ENCODE measurements around the gene CYP27A1.

CYP27A1 gene

DNA sequence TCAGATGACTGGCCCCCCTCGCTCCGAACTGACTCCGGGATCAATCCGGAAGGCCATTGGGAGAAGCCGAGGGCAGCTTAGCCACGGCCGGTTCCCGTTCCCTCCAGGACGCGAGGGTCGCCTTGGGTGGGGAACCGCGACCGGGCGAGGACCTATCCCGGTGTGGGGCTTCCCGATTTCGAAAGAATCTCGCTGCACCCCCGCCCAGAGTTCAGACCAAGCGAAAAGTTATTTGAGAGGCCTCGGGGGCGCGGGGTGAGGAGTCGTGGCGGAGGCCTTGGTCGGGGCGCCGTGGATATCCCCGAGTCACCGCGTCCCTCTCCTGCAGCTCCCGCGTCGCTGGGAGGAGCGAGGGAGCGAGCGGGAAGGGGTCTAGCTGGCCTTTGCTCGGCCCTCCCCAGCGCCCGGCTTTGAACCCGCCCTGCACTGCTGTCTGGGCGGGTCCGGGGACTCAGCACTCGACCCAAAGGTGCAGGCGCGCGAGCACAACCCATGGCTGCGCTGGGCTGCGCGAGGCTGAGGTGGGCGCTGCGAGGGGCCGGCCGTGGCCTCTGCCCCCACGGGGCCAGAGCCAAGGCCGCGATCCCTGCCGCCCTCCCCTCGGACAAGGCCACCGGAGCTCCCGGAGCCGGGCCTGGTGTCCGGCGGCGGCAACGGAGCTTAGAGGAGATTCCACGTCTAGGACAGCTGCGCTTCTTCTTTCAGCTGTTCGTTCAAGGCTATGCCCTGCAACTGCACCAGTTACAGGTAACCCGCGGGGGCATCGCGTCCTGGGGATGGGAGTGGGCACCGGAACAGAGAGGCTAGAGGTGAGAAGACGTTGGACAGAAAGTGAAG, at the start of gene CYP27A1:
Gene CYP27A1 (plus strand): TSS at position 457 of the 837 bp plus-strand sequence. CDS start 36 bp downstream, at position 493.
- no peak for TF ChIP-seq ZNF274 (IDR thresholded peaks at IDR 0.05; ENCODE audit: low read depth, low read length)
- H3K4me3 ChIP-seq (ENCODE audit: low read length) = peak within 1 kb of the TSS; percentile 13; the same call in 1 of the 2 replicates

DNA sequence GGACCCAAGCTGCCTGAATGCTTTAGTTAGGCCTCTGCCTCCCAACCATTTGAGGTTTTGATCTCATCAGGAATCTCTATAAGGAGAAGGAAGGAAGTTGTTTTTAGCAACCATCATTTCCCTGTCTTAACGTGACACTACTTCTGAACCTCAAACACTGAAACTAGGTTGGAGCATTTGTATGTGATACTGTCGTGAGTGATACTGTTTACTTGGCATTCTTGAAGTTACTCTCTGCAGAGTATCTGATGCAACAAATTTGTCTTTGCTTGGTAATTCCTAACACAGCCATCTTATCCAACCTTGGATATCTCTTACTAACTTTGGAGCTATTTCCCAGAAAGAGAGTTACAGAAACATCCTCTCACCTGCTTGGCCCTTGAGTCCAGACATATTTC, 49.2 kb upstream of the CYP27A1 start:
- H3K4me3 ChIP-seq (ENCODE audit: low read length) = no peak overlapping the region
- no peak for TF ChIP-seq ZNF274 (IDR thresholded peaks at IDR 0.05; ENCODE audit: low read depth, low read length)

DNA sequence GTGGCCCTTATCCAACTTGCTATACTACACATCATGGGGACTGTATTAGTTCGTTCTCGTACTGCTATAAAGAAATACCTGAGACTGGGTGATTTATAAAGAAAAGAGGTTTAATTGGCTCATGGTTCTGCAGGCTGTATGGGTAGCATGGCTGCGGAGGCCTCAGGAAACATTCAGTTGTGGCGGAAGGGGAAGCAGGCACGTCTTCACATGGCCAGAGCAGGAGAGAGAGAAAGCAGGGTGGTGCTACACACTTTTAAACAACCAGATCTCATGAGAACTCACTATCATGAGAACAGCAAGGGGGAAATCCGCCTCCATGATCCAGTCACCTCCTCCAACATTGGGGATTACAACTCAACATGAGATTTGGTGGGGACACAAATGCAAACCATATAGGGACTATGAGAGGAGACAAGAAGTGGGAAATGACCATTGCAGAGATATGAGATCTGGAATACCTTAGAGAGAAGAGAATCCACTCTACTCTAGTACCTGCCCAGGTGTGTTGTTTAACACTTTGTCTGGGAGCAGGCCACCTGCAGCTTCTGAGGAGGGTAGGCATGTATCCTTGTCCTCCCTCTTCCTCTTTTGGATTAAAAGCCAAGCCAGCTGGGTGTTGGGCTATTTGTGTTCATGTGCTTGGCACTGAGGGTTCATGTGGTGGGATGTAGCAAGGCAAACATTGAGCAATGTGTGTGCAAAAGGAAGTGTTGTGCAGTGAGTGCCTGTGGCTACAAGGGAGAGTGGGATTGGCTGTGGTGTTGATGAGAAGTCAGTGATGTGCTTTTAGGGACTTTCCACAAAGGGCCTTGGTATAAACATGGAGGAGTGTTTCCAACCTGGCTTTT, 48.6 kb upstream of the CYP27A1 start:
- TF ChIP-seq ZNF274 (IDR thresholded peaks at IDR 0.05; ENCODE audit: low read depth, low read length) = no peak
- H3K4me3 ChIP-seq (ENCODE audit: low read length) = no peak overlapping the region

DNA sequence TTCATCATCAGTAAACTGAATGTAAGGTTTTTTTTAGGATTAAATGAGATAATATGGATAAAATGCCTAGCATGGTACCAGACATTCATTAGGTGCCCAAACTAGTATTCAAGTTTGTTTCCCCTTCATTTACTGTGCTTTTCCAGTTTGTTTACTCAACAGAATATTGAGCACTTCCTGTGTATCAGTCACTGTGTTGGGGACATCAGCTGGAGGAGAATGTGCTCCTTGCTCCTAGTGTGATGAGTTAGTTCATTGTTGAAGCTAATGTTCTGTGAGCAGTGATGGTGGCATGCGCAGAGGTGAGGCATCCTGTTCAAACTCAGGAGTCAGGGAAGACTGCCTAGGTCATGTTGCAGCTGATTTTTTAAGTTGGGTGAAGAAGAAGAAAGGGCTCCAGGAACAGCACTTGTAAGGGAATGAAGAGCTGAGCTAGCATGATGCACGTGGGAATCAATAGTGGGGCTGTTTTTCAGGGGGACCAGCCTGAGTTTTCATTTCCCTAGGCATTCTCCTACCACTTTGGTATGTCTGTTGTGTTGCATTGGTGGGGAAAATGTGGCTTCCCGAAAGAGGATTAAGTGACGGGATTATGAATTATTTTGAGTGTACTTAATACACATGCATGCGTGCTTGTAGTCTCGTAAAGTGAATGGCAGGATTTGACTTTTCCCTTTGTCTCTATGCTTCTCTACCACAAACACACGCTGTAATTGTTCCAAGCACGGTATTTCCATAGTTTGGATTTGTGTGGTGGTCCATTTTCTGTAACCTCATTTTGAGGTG, 47.6 kb upstream of the CYP27A1 start:
- H3K4me3 ChIP-seq (ENCODE audit: low read length) = no peak overlapping the region
- no peak for TF ChIP-seq ZNF274 (IDR thresholded peaks at IDR 0.05; ENCODE audit: low read depth, low read length)

DNA sequence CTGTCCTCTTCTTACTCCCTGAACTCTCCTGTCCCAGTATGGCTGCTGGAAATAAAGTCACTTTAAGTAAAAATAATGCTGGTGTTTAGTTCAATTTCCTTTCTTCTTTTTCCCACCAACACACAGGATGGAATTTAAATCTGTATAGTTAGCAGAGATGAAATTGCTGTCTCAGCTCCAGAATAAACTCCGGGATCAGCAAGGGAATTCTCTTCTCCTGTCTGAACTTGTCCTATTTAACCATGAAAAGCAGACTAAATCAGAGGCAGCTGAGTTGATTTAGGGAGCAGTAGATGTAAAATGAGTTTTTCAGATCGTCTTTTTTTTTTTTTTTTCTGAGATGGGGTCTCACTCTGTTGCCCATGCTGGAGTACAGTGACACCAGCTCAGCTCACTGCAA, 45.4 kb upstream of the CYP27A1 start:
- TF ChIP-seq ZNF274 (IDR thresholded peaks at IDR 0.05; ENCODE audit: low read depth, low read length) = no peak
- H3K4me3 ChIP-seq (ENCODE audit: low read length) = no peak overlapping the region

DNA sequence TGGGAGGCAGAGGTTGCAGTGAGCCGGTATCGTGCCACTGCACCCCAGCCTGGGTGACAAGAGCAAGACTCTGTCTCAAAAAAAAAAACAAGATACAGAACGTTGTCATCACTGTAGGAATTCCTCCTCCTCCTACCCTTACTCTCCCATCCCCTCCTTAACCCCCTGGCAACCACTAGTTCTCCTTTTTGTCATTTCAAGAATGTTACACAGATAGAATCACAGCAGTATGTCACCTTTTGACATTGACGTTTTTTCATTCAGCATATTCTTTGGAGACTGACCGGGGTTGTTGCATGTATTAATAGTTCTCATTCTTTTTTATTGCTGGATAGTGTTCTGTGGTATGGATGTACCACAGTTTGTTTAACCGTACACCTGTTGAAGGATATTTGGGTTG, 38.9 kb upstream of the CYP27A1 start:
- no peak overlapping the region for H3K4me3 ChIP-seq (ENCODE audit: low read length)
- no peak for TF ChIP-seq ZNF274 (IDR thresholded peaks at IDR 0.05; ENCODE audit: low read depth, low read length)

DNA sequence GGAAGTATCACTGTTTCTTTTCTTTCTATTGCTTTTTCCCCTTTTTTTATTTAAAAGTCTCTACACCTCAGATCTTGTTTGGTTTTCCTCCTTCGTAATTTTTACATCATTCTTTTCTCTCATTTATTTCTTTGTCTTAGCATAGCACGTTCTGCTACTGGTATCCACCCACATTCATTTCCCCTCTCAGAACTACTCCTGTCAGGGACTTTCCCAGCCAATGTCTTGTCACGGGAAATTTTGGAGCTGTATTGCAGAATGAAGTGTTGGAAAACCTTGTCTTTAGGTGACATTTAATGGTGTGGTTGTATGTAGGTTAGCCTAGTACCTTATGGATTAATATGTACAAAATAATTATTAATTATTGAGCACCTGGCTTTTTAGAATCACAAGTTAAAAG, 37.3 kb upstream of the CYP27A1 start:
- no peak for TF ChIP-seq ZNF274 (IDR thresholded peaks at IDR 0.05; ENCODE audit: low read depth, low read length)
- no peak overlapping the region for H3K4me3 ChIP-seq (ENCODE audit: low read length)

DNA sequence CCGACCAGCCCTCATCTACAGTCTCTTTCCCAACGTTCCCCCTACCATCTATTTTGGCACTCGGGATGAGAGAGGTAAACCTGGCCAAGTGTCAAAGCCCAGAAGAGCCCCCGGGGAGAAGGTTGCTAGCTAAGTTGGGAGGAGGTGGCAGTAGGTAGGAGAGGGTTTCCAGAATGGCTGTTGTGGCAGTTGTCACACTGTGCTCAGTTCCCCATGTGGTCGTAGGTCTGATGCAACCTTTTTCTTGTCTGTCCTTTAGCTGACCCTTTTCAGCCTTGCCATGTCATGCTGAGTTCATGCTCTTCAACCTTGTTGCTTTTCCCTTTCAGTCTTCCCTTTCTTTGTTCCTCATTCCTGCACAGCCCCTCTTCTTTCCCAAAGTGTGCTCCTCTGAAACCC, 36.8 kb upstream of the CYP27A1 start:
- H3K4me3 ChIP-seq (ENCODE audit: low read length) = no peak overlapping the region
- no peak for TF ChIP-seq ZNF274 (IDR thresholded peaks at IDR 0.05; ENCODE audit: low read depth, low read length)

DNA sequence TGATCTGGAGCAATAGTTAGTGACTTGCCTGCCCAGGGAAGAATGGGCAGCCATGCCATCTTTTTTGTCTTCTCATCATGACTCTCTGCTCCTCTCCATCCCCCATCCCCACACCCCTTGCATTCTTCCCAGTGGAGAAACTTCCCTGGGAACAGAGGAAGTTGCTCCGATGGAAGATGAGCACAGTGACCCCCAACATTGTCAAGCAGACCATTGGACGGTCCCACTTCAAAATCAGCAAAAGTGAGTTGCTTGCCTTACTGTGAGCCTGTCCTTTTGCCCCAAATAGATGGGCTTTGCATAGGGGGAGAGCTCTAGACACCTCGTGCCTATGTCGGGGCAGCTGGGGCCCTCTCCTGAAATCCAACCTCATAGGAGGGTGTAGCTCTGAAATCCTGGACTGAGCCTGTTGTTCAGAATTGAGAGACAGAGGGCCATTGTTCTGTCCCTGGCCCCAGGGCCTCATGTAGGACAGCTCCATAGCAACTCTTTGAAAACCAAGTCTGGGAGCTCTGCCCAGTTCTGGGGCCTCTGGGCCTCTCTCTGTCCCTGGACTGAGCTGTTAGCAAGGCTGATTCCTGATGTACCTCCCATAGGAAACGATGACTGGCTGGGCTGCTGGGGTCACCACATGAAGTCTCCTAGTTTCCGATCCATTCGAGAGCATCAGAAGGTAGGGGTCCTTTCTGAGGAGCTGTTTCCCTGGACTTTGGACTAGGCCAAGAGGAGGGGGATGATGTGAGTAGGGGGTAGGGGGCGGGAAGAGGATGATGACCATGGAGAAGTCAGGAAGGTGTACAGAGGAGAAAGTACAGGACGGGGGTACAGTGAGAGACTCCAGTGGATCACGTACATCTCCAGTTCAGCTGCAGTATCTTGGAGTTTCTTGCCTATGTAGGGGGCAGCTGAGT, 36.1 kb upstream of the CYP27A1 start:
- no peak for TF ChIP-seq ZNF274 (IDR thresholded peaks at IDR 0.05; ENCODE audit: low read depth, low read length)
- H3K4me3 ChIP-seq (ENCODE audit: low read length) = no peak overlapping the region

DNA sequence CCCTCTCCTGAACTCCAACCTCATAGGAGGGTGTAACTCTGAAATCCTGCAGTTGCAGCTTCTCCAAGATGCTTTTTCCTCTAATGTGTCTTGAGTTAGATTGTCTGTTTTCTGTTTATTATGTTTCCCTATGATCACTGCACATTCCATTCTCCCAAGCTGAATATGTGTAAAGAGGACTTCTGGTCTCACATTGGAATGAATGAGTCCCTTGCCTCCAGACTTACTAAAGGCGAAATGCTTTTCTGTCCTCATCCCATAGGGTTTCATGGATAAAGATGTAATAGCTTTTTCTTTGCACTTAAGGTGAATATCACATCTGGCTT, 35.5 kb upstream of the CYP27A1 start:
- no peak for TF ChIP-seq ZNF274 (IDR thresholded peaks at IDR 0.05; ENCODE audit: low read depth, low read length)
- no peak overlapping the region for H3K4me3 ChIP-seq (ENCODE audit: low read length)

DNA sequence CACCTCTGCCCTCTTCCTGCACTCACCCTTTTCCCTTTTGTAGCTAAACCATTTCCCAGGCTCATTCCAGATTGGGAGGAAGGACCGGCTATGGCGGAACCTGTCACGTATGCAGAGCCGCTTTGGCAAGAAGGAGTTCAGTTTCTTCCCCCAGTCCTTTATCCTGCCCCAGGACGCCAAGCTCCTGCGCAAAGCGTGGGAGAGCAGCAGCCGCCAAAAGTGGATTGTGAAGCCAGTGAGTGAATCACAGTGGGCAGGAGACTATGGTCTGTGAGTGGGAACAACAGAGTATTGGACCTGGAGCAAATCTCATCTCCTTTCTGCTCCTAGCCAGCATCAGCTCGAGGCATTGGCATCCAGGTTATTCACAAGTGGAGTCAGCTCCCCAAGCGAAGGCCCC, 35.0 kb upstream of the CYP27A1 start:
- TF ChIP-seq ZNF274 (IDR thresholded peaks at IDR 0.05; ENCODE audit: low read depth, low read length) = no peak
- H3K4me3 ChIP-seq (ENCODE audit: low read length) = no peak overlapping the region

DNA sequence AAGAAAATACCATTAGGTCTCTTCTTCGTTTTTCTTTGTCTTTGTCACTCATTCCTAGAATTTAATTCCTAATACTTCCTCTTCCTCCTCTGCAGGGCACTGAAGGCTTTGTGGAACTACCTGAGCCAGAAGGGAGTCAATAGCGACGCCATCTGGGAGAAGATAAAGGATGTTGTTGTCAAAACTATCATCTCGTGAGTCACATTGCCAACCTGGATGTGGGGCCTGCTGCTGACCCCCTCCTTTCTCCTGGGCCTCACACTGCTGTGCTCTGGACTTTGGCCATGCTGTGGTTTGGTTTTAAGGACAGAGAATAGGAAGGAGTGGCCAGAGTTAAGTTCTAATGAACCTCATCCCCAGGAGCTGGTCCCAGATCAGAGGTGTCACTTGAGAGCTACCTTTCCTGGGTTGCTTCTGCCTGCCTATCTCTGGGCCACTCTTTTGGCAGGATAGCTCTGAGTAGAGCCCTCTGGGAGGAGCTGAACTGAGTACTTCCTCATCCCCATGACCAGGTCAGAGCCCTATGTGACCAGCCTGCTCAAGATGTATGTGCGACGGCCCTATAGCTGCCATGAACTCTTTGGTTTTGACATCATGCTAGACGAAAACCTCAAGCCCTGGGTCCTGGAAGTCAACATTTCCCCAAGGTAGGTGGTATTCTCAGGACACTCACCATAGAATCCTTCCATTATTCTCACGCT, 33.1 kb upstream of the CYP27A1 start:
- no peak for TF ChIP-seq ZNF274 (IDR thresholded peaks at IDR 0.05; ENCODE audit: low read depth, low read length)

DNA sequence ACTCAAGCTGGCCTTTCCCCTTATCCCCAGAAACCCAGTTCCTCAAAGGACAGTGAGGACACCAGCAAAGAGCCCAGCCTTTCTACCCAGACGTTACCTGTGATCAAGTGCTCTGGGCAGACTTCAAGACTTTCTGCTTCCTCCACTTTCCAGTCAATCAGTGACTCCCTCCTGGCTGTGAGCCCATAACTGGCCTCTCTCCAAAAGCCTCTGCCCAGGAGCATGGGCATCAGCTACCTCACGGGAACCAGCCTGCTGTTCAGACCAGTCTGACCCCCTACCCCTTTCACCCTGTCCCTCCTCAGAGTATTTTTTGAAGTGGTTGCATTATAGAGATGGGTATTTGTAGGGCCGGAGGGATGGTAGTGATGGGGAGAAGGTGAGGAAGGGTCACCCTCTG, 27.7 kb upstream of the CYP27A1 start:
- no peak overlapping the region for H3K4me3 ChIP-seq (ENCODE audit: low read length)
- no peak for TF ChIP-seq ZNF274 (IDR thresholded peaks at IDR 0.05; ENCODE audit: low read depth, low read length)

More for the DNA sequence above, 33.1 kb upstream of the CYP27A1 start:
- H3K4me3 ChIP-seq (ENCODE audit: low read length) = no peak overlapping the region

All from GM08714 (cell line).